Cardiac muscle cell (in vitro differentiated cells and primary cell): ENCODE results near the gene SDCBP2. TPM values are rescaled to one million over a fixed set of nuclear protein-coding genes. Genes with fewer than 3 reads are reported as not detected.
A peak's percentile ranks its signal among the peaks of the same experiment; 100 is the strongest.
"Not testable (repeated sequence)": the region's sequence is repeated elsewhere in the genome, so short reads cannot be mapped to it uniquely, and the experiment has no call there.

ENCODE experiments used
- DNase-seq, 2 donors: peaks; one replicate each; pipeline versions ENCODE4 v3.0.0 to v3.0.0-alpha.2; 2010 to 2017; ENCODE audit warnings: low read depth in 1 of 2, low spot score in 1 of 2
- H3K27ac ChIP-seq: fragments of 200-600 bp; sonication (generic); 2 replicates; pipeline ENCODE4 v1.5.1; 2016
- H3K27me3 ChIP-seq: fragments of 200-600 bp; sonication (generic); 2 replicates; pipeline ENCODE4 v1.6.0; 2016; ENCODE audit warnings: control low read depth
- H3K36me3 ChIP-seq: fragments of 200-600 bp; sonication (generic); 2 replicates; pipeline ENCODE4 v1.5.1; 2016; ENCODE audit warnings: control low read depth
- H3K4me1 ChIP-seq: fragments of 200-600 bp; sonication (generic); 2 replicates; pipeline ENCODE4 v1.8.1; 2017; ENCODE audit warnings: low read depth, mild to moderate bottlenecking, mixed run types
- H3K4me3 ChIP-seq: fragments of 200-600 bp; sonication (generic); 2 replicates; pipeline ENCODE4 v1.5.1; 2016; ENCODE audit warnings: mild to moderate bottlenecking
- H3K9me3 ChIP-seq: fragments of 200-600 bp; sonication (generic); 2 replicates; pipeline ENCODE4 v1.5.1; 2017; ENCODE audit warnings: low read depth, mild to moderate bottlenecking, control low read depth
- polyA plus RNA-seq: library from polyadenylated mRNA; unstranded; fragments of >200 nt; fragmentation: Nextera tagmentation; extraction: Ambion mirVana; gene quantifications from 2 replicates; pipeline ENCODE4 v1.2.1, GENCODE V29; 2016
- total RNA-seq: library from RNA; depleted of rRNA; stranded (reverse); fragments of >200 nt; gene quantifications from 2 replicates; pipeline ENCODE4 v1.2.3, GENCODE V29; 2016
- TF ChIP-seq, protein P1 (sequence below): IDR thresholded peaks from 2 replicates; pipeline ENCODE4 v1.5.1; 2012; ENCODE audit warnings: low read depth, mild to moderate bottlenecking, low read length

The SDCBP2 gene
- total and polyA plus RNA-seq, 2 experiments from 2014 or later, result 6.2 to 8.0 TPM

DNA sequence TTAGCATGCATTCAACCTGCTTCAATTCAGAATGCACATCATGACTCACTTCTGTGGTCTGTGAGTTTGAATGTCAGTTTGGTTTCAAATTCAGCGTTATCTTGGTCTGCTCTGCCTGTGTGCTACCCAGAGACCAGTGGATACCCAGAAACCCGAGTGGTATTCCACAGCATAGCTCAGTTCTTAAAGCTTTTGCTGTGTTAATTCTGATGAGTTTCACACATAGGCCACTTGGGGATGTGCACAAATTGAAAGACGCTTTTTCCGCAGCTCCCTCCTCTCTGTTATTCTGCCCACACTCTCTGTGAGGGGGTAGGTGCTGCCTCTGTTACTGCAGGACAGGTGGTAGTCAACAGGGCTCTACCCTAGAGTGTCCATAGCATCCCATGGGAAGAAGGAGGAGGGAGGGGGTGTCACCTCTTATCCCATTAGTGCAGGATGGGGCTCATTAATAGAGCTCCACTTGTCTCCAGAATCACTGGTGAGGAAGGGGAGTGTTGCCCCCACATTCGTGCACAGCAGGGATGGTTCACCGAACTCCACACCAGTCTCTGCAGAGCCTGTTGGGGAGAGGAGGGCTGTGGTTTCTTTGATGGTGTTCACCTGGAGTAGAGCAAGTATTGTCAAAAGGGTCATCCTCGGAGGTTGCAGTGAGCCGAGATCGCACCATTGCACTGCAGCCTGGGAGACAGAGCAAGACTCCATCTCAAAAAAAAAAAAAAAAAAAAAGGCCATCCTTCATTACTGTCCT is 29.2 kb upstream of the SDCBP2 start:
- H3K4me3 ChIP-seq, result no peak overlapping the region
- no peak overlapping the region for H3K27ac ChIP-seq
- H3K27me3 ChIP-seq, result no peaks in the 10 kb centered on the region
- DNase-seq, result peak in 1 of 2 donors; percentile 67
- H3K4me1 ChIP-seq, result no peaks in the 10 kb centered on the region
- H3K36me3 ChIP-seq, result peaks cover 7% of the 10 kb centered on the region
- no peaks in the 10 kb centered on the region for H3K9me3 ChIP-seq
- TF ChIP-seq, protein P1, sequence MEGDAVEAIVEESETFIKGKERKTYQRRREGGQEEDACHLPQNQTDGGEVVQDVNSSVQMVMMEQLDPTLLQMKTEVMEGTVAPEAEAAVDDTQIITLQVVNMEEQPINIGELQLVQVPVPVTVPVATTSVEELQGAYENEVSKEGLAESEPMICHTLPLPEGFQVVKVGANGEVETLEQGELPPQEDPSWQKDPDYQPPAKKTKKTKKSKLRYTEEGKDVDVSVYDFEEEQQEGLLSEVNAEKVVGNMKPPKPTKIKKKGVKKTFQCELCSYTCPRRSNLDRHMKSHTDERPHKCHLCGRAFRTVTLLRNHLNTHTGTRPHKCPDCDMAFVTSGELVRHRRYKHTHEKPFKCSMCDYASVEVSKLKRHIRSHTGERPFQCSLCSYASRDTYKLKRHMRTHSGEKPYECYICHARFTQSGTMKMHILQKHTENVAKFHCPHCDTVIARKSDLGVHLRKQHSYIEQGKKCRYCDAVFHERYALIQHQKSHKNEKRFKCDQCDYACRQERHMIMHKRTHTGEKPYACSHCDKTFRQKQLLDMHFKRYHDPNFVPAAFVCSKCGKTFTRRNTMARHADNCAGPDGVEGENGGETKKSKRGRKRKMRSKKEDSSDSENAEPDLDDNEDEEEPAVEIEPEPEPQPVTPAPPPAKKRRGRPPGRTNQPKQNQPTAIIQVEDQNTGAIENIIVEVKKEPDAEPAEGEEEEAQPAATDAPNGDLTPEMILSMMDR, result no peak

DNA sequence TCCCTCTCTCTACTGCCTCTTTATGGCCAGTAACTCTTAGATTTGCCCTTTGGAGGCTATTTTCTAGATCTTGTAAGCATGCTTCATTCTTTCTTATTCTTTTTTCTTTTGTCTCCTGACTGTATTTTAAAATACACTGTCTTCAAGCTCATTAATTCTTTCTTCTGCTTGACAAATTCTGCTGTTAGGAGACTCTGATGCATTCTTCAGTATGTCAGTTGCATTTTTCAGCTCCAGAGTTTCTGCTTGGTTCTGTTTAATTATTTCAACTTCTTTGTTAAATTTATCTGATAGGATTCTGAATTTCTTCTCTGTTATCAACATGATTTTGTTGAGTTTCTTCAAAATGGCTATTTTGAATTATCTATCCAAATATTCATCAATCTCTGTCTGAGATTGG is 25.0 kb upstream of the SDCBP2 start:
- no peaks in the 10 kb centered on the region for H3K27me3 ChIP-seq
- H3K4me1 ChIP-seq, result no peaks in the 10 kb centered on the region
- DNase-seq, result no peak
- TF ChIP-seq, protein P1, result no peak
- H3K9me3 ChIP-seq, result no peaks in the 10 kb centered on the region
- no peak overlapping the region for H3K4me3 ChIP-seq
- H3K36me3 ChIP-seq, result peaks cover 2% of the 10 kb centered on the region
- no peak overlapping the region for H3K27ac ChIP-seq

DNA sequence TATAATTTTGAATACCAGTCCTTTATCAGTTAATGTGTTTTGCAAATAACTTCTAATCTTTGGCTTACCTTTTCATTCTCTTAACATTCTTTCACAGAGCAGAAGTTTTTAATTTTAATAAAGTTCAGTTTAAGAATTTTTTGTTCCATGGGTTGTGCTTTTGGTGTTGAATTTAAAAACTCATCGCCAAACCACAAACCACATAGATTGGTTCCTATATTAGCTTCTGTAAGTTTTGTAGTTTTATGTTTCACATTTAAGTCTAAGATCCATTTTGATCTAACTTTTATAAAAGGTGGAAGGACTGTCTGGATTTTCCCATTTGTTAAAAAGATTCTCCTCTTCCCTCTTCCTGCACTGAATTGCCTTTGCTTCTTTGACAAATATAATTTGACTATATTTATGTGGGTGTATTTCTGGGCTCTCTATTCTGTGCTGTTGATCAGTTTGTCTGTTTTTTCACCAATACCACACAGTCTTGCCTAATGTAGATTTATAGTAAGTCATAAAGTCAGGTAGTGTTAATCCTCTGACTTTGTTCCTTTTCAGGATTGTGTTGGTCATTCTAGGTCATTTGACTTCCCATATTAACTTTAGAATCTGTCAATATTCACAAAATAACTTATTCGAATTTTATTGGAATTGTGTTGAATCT is 17.5 kb upstream of the SDCBP2 start:
- TF ChIP-seq, protein P1, result no peak
- H3K27me3 ChIP-seq, result no peaks in the 10 kb centered on the region
- DNase-seq, result no peak

DNA sequence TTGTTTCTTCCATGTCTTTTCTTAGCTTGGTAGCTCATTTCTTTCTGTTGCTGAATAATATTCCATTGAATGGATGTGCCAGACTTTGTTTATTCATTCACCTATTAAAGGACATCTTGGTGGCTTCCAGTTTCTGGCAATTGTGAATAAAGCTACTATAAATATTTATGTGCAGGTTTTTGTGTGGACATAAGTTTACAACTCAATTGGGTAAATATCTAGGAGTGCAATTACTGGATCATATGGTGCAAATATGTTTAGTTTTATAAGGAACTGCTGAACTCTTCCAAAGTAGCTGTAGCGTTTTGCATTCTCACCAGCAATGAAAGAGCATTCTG is 16.8 kb upstream of the SDCBP2 start:
- Histone ChIP-seq H3K4me3 (no peak overlapping the region), H3K27ac (no peak overlapping the region), H3K36me3 (no peaks in the 10 kb centered on the region), H3K27me3 (no peaks in the 10 kb centered on the region), H3K4me1 (no peaks in the 10 kb centered on the region), H3K9me3 (no peaks in the 10 kb centered on the region)
- TF ChIP-seq, protein P1, result no peak
- no peak for DNase-seq

More for the DNA sequence above, 17.5 kb upstream of the SDCBP2 start:
- H3K4me1 ChIP-seq, result no peaks in the 10 kb centered on the region
- no peaks in the 10 kb centered on the region for H3K9me3 ChIP-seq
- no peak overlapping the region for H3K27ac ChIP-seq
- H3K36me3 ChIP-seq, result no peaks in the 10 kb centered on the region
- no peak overlapping the region for H3K4me3 ChIP-seq

DNA sequence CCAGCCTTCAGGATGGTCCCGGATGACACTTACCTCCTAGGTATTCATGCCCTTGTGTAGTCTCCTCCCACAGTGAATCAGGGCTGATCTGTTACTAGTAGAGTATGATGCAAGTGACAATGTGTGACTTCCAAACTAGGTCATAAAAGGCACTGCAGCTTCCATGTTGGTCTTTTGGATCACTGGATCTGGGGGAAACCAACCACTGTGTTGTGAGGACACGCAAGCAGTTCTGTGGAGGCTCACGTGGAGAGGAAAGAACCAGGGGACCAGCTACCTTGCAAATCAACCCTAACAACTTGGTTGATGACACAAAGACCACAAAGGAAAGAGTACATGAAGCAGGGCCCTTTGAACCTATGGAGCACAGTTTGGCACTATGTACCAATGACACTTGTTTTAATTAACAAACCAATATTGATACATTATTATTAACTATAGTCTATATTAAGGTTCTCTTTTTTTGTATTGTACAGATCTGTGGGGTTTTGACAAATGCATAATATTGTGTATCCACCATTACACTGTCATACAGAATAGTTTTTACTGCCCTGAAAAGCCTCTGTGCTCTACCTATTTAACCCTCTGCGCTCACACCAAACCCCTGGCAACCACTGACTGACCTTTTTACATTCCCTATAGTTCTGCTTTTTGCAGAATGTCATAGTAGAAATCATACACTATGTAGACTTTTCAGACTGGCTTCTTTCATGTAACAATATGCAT is 16.3 kb upstream of the SDCBP2 start:
- no peak overlapping the region for H3K4me3 ChIP-seq
- H3K4me1 ChIP-seq, result peaks cover under 1% of the 10 kb centered on the region
- H3K27ac ChIP-seq, result no peak overlapping the region
- no peaks in the 10 kb centered on the region for H3K27me3 ChIP-seq
- DNase-seq, result no peak
- H3K36me3 ChIP-seq, result no peaks in the 10 kb centered on the region
- H3K9me3 ChIP-seq, result no peaks in the 10 kb centered on the region
- TF ChIP-seq, protein P1, result no peak

DNA sequence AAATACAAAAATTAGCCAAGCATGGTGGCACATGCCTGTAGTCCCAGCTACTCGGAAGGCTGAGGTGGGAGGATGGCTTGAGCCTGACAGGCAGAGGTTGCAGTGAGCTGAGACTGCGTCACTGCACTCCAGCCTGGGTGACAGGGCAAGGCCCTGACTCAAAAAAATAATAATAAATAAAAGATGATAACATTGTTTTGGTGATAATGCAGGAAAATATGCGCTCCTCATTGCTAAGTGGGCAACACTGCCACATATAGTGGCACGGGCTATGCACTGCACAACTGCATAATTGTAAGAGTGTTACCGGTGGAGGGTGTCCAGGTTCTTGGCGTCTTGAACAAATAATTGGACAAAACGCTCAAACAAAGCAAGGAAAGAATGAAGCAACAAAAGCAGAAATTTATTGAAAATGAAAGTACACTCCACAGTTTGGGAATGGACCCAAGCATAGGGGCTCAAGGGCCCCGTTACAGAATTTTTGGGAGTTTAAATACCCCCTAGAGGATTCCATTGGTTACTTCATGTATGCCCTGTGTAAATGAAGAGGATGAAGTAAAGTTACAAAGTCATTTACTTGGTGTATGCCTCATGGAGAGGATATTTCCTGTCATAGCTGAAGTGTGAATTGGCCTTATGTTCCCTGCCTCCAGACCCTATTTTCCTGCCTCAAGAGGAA is 14.6 kb upstream of the SDCBP2 start:
- not testable (repeated sequence) for H3K27me3 ChIP-seq, H3K27ac ChIP-seq, H3K36me3 ChIP-seq, H3K4me3 ChIP-seq, H3K9me3 ChIP-seq, H3K4me1 ChIP-seq, DNase-seq
